Heart left ventricle (tissue), 13 donors: ENCODE measurements around the gene MYO5C.

Experiments used
- POLR2A ChIP-seq, 2 donors: fragments of 450-650 bp; IDR thresholded peaks; one replicate each; pipeline ENCODE4 v1.6.1; 2017; ENCODE audit warnings: antibody characterized with exemption in 2 of 2, mild to moderate bottlenecking in 2 of 2, moderate library complexity in 2 of 2
- TF ChIP-seq, protein P1 (sequence below), 12 donors: fragments of 200-600 bp; sonication (generic) in 4 of 12; IDR thresholded peaks; one replicate each; pipeline versions ENCODE4 v1.5.0 to v1.8.0; 2018 to 2022; ENCODE audit warnings: antibody characterized with exemption in 12 of 12, mild to moderate bottlenecking in 5 of 12
- donor health status: ischemic (EF 13 %, LVEDD 7.1; RV severe dilation, severe dysfunction).
- donor health status: DM: no; HTN: yes; CAD: no.
- donor health status: DM: no; HTN: no; CAD: no.
- donor health status: ischemic (EF 25% LVEDD 6.9; RV normal size, moderate dysfunction).
- donor health status: ischemic (EF 25% LVEDD 5.7; RV mildly dilated, moderate dysfunction).
- donor health status: ischemic (EF 35%, LVEDD 5.7; RV mildly dilated, moderate dysfunction).
- donor health status: nonischemic (EF 11% LVEDD 7.7; RV severe dilation, severe dysfunction).
- donor health status: DM: yes; HTN: yes; CAD: no.
- donor health status: PGD.
- donor health status: ischemic (EF 29% LVEDD 5.4; RV normal size, mild dysfunction).
- donor health status: nonischemic (EF 23%, LVEDD 6.1; RV moderate dilation, normal function).

DNA sequence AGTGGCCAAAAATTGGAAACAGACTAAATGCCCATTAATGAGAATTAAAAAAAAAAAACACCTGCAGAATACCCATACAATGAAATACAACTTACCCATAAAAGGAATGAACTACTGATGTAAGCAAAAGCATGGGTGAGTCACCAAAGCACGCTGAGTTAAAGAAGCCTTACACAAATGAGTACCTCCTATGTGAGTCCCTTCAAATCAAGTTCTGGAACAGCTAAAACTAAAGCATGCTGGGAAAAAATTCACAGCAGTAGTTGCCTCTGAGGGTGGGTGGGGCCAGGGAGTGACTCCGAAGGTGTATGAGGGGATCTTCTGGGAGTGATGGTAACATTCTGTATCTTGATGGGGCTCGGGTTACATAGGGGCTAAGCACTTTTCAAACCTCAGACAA, 11.4 kb downstream of the MYO5C start:
- TF ChIP-seq, protein P1, sequence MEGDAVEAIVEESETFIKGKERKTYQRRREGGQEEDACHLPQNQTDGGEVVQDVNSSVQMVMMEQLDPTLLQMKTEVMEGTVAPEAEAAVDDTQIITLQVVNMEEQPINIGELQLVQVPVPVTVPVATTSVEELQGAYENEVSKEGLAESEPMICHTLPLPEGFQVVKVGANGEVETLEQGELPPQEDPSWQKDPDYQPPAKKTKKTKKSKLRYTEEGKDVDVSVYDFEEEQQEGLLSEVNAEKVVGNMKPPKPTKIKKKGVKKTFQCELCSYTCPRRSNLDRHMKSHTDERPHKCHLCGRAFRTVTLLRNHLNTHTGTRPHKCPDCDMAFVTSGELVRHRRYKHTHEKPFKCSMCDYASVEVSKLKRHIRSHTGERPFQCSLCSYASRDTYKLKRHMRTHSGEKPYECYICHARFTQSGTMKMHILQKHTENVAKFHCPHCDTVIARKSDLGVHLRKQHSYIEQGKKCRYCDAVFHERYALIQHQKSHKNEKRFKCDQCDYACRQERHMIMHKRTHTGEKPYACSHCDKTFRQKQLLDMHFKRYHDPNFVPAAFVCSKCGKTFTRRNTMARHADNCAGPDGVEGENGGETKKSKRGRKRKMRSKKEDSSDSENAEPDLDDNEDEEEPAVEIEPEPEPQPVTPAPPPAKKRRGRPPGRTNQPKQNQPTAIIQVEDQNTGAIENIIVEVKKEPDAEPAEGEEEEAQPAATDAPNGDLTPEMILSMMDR (IDR thresholded peaks at IDR 0.05), result no peak
- TF ChIP-seq POLR2A (IDR thresholded peaks at IDR 0.05), result no peak
